IPS-20b (cell line): ENCODE data around the gene CENPX.

Experiments used
- H3K27ac ChIP-seq: one replicate; pipeline ENCODE4 v1.5.1; 2013; ENCODE audit warnings: low read length
- H3K27me3 ChIP-seq: 2 replicates; pipeline ENCODE4 v1.6.1; 2013; ENCODE audit warnings: mild to moderate bottlenecking, low read length, inconsistent platforms; ENCODE audit not compliant: insufficient read depth
- H3K36me3 ChIP-seq: 2 replicates; pipeline ENCODE4 v1.6.1; 2013; ENCODE audit warnings: low read depth, mild to moderate bottlenecking, inconsistent platforms, low read length, moderate library complexity; ENCODE audit not compliant: insufficient read depth
- H3K4me1 ChIP-seq: 2 replicates; pipeline ENCODE4 v1.6.1; 2013; ENCODE audit warnings: mild to moderate bottlenecking, control low read depth, inconsistent platforms, low read length, moderate library complexity; ENCODE audit not compliant: insufficient read depth
- H3K4me3 ChIP-seq: 2 replicates; pipeline ENCODE4 v1.5.1; 2013; ENCODE audit warnings: mild to moderate bottlenecking, low read length, inconsistent platforms
- H3K9ac ChIP-seq: 2 replicates; pipeline ENCODE4 v1.6.1; 2013; ENCODE audit warnings: low read depth, mild to moderate bottlenecking, inconsistent platforms, low read length, moderate library complexity
- H3K9me3 ChIP-seq: 2 replicates; pipeline ENCODE4 v1.6.1; 2013; ENCODE audit warnings: mild to moderate bottlenecking, low read depth, low read length, inconsistent platforms; ENCODE audit not compliant: insufficient read depth

The CENPX gene

DNA sequence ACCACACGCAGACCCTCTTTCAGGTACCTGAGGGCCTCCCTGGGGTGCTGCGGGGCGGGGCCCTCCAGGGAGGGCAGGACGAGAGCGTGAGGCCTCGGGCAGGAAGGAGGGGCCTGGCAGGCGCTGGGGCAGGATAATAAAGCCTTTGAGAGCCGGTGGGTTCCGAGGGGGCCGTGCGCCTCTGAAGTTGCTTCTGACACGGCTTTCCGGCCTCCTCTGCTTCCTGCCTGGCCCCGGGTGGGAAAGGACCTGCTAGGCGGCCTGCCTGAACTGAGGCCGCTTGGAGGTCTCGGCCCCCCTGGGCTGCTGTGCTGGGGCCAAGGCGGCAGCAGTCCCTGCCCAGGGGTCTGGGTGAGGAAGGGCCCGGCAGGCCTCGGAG is 10.4 kb downstream of the CENPX start:
- H3K27me3 ChIP-seq, result no peaks in the 10 kb centered on the region
- no peak overlapping the region for H3K9ac ChIP-seq
- H3K27ac ChIP-seq, result no peak overlapping the region
- H3K36me3 ChIP-seq, result no peaks in the 10 kb centered on the region
- H3K9me3 ChIP-seq, result no peaks in the 10 kb centered on the region
- H3K4me1 ChIP-seq, result no peaks in the 10 kb centered on the region; the same call in 1 of the 2 replicates
- no peak overlapping the region for H3K4me3 ChIP-seq

DNA sequence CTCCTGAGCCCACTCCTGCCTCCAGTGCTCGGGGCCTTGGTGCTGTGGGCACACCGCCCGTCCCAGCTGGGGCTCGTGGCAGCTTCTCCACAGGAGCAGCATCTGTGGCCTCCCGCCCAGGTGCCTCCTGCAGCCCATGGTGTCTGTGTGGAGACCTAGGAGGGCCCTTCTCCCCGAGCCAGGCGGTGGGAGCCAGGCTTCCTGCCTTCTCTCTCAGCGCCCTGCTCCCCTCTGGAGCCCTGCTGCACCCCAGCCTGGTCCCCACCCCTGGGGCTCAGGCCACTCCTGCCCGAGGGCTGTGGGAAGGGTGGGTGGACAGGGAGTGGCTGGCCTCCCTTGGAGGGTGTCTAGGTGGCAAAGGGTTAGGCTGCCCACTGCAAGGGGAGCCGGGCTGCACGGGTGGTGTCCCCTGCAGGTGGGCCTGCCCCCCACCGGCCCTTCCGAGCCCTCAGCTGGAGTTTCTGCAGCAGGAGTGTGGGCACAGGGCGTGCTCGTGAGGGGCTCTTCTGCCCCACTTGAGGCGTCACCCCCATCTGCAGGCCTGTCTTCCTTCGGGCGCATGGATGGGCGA is 11.0 kb downstream of the CENPX start:
- no peaks in the 10 kb centered on the region for H3K36me3 ChIP-seq
- no peaks in the 10 kb centered on the region for H3K4me1 ChIP-seq
- no peaks in the 10 kb centered on the region for H3K27me3 ChIP-seq
- no peak overlapping the region for H3K27ac ChIP-seq
- H3K9me3 ChIP-seq, result no peaks in the 10 kb centered on the region
- H3K4me3 ChIP-seq, result no peak overlapping the region
- H3K9ac ChIP-seq, result no peak overlapping the region

DNA sequence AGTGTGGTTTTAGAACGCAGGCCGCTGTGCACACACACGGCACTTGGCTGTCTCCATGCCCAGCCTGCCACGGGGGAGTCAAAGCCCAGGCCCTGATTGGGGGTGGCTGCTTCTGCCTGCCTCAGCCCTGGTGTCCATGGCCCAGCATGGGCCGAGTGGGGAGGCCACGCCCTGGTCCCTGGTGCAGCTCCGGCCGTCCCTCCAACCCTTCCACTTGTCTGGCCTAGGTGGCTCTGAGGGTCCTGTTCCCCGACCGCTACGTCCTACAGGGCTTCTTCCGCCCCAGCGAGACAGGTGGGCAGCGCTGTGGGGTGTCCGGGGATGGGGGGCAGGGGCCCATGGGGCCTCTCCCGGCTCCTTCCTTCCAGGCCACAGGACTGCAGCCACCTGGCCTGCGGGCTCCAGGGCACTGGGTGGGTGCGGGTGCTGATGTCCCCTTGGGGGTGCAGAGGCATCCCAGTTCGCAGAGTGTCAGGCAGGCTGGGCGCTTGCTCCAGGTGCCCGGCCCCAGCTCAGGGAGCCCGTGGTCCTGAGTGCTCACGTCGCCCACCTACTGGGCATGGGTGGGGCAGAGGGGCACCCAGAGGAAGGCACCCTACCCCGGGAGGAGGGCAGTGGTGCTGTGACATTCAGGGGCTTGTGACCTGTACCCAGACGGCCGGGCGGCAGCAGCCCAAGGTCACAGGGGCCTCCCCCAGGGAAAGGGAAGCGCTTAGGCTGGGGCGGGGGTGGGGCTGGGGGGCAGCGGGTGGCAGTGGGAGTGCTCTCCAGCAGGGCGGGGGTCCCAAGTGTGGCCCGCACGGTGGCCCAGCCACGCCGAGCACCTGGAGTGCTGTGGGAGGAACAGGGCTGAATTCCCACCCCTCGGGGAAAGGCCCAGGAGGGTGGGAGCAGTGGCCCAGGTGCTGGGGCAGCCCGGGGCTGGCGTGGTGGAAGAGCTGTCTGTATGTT is 11.8 kb downstream of the CENPX start:
- Histone ChIP-seq H3K27me3 (no peaks in the 10 kb centered on the region), H3K36me3 (no peaks in the 10 kb centered on the region), H3K9me3 (no peaks in the 10 kb centered on the region), H3K4me3 (no peak overlapping the region), H3K9ac (no peak overlapping the region), H3K27ac (no peak overlapping the region), H3K4me1 (no peaks in the 10 kb centered on the region)

DNA sequence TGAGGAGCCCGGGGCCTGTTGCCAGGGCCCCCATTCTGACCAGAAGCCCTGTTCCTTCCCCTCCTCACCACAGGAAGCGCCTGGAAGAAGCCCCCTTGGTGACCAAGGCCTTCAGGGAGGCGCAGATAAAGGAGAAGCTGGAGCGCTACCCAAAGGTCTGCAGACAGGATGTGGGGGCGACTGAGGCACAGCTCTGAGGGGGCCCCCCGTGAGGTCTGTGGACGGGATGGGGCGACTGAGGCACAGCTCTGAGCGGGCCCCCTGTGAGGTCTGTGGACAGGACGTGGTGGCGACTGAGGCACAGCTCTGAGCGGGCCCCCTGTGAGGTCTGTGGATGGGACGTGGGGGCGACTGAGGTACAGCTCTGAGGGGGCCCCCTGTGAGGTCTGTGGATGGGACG is 13.3 kb downstream of the CENPX start:
- Histone ChIP-seq H3K27ac (no peak overlapping the region), H3K9ac (no peak overlapping the region), H3K4me3 (no peak overlapping the region), H3K4me1 (no peaks in the 10 kb centered on the region), H3K27me3 (no peaks in the 10 kb centered on the region), H3K9me3 (no peaks in the 10 kb centered on the region), H3K36me3 (no peaks in the 10 kb centered on the region)

DNA sequence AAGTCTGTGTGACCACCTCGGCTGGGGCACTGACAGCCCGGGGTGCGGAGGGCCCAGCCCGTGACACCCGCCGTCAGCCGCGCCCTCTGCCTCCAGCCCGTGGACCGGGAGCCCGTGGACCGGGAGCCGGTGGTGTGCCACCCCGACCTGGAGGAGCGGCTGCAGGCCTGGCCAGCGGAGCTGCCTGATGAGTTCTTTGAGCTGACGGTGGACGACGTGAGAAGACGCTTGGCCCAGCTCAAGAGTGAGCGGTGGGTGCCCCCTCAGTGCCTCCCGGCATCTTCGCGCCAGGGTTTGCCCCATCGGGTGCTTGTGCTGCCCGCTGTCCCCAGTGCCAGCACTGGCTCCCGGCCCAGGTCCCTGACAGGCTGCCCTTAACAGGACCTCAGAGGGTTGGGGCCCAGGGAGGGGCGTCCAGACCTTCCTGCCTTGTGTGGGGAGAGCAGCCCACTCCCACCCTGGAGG is 13.7 kb downstream of the CENPX start:
- no peak overlapping the region for H3K9ac ChIP-seq
- H3K27me3 ChIP-seq, result no peaks in the 10 kb centered on the region
- H3K9me3 ChIP-seq, result no peaks in the 10 kb centered on the region
- no peak overlapping the region for H3K27ac ChIP-seq
- H3K4me3 ChIP-seq, result no peak overlapping the region
- H3K36me3 ChIP-seq, result no peaks in the 10 kb centered on the region
- no peaks in the 10 kb centered on the region for H3K4me1 ChIP-seq

DNA sequence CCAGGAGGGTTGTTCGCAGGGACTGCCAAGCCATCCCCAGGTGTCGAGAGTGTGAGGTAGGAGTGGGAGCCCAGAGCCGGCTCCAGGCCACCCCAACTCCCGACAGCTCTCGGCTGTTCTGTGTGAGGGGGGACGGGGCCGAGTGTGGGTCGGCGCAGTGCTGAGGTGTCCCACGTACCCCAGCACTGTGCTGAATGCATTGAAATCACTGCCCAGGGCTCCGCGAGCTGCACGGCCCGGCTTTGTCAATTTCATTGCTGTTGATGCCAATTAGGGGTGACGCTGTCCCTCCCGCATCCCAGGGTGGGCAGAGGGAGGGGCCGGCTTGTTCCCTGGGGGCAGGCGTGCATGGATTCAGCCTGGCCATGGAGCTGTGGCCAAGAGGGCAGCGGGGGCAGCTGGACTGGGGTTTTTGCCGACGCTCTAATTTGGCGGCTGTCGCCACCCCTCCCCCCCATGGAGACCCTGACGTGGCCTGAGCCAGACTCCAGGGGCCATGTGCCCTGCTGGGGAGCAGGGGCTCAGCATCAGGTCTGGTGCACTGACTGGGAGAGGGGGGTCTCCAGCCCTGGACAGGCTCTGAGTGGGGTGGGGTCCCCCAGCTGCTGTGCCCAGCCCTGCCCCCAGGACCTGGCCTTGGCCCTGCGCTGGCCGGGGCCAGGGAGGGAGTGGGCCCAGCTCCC is 14.3 kb downstream of the CENPX start:
- Histone ChIP-seq H3K36me3 (no peaks in the 10 kb centered on the region), H3K27ac (no peak overlapping the region), H3K27me3 (no peaks in the 10 kb centered on the region), H3K4me1 (no peaks in the 10 kb centered on the region), H3K9me3 (no peaks in the 10 kb centered on the region), H3K9ac (no peak overlapping the region), H3K4me3 (no peak overlapping the region)

DNA sequence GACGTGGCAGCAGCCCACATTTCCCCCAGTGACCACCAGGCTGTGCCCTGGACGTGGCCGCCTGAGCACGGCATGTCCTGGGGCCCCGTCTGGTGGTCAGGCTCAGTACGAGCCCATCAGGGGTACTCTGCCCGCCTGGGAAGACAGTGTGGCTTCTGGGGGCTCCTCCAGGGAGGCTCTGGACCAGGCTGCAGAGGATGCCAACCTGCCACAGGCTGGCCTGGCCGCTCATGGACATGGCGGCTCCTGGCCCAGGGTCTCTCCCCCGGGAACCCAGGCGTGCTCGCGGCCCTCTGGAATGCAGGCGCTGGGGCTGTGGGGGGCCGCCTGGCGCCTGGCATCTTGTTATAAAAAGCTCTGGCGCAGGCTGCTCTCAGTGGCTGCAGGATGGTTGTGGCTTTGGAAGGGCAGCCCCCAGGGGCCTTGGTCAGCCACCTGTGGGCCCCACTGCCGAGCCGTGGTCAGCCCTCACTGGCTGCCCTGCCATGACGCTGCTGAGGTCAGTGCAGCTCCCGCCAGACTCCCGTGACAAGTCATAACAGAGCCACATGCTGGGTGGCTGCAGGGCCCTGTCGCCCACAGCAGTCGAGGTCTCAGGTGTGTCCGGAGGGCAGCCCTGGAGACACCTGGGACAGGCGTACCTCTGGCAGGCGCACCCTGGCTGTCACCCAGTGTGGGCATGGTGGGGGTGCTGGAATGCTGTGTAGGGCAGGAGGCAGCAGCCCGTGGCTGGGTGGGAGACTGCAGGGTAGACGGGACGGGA is 15.0 kb downstream of the CENPX start:
- Histone ChIP-seq H3K36me3 (no peaks in the 10 kb centered on the region), H3K27me3 (no peaks in the 10 kb centered on the region), H3K27ac (no peak overlapping the region), H3K9ac (no peak overlapping the region), H3K4me1 (no peaks in the 10 kb centered on the region), H3K9me3 (no peaks in the 10 kb centered on the region), H3K4me3 (no peak overlapping the region)

DNA sequence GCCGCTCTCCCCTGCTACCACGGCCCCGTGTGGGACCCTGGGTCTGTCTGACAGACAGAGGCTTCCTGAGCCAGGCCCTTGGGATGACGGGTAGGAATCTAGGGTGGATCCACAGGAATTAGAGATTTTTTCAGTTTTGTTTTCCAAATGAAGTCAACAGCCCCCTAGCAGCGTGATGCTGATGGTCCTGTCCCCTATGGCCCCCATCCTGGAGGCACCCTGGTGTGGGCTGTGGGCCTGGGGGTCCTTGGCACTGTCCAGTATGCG is 15.5 kb downstream of the CENPX start:
- H3K27ac ChIP-seq, result no peak overlapping the region
- no peak overlapping the region for H3K4me3 ChIP-seq
- H3K4me1 ChIP-seq, result no peaks in the 10 kb centered on the region
- no peaks in the 10 kb centered on the region for H3K27me3 ChIP-seq
- no peak overlapping the region for H3K9ac ChIP-seq
- H3K9me3 ChIP-seq, result no peaks in the 10 kb centered on the region
- no peaks in the 10 kb centered on the region for H3K36me3 ChIP-seq

DNA sequence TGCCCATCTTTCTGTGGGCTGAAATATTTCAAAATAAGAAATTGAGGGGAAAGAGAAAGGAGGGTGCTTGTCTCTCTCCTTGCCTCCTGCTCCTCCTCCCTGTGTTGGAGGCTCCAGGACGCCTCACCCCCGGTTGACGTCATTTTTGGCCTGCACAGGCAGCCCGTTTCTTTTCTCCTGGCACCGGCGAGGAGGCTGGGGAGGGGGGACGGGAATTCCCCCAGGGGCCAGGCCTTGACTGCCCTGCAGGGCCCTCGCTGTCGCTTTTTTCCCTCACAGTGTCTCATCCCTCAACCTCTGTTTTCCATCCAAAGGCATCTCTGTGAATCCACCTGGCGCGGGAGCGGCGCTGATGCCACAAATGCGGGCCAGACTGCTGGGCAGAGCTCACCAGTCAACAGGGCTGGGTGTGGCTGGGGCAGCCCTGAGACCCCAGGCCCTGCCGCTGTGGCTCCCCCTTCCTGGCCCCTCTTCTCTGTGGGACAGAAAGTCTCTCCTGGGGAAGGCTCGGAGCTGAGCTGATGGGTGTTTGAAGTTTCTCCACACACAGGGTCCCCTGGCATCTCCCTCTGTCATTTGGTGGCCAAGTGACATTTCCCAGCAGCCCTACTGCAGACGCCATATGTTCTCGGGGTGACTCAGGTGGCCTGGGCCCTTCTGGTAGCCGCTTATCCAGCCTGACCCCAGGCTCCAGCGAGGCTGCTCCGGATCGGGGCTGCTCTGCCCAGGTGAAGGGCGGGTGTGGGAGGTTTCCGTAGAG is 16.0 kb downstream of the CENPX start:
- H3K27me3 ChIP-seq, result no peaks in the 10 kb centered on the region
- H3K36me3 ChIP-seq, result no peaks in the 10 kb centered on the region
- H3K4me3 ChIP-seq, result no peak overlapping the region
- H3K9ac ChIP-seq, result no peak overlapping the region
- no peak overlapping the region for H3K27ac ChIP-seq
- H3K9me3 ChIP-seq, result no peaks in the 10 kb centered on the region
- no peaks in the 10 kb centered on the region for H3K4me1 ChIP-seq

DNA sequence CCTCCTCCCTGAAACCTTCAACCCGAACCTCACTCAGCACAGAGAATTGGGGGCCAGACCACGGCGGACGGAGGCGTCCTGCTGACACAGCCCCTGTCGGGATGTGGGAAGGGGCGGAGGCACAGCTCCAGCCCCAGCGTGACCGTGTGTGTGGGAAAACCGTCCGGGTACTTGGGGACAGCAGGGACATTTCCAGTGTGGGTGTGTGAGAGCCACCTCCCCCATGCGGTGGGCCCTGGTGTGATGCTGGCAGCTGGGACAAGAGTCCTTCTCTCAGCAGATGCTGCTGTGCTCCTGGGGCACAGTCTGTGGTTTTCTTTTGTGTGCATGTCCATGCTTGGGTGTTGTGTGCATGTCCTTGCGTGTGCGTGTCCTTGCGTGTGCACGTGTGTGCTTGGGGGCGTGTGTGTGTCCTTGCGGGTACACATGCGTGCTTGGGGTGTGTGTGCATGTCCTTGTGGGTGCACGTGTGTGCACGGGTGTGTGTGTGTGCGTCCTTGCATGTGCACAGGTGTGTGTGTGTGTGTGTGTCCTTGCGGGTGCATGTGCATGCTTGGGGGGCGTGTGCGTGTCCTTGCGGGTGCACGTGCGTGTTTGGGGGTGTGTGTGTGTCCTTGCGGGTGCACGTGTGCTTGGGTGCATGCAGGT is 16.9 kb downstream of the CENPX start:
- Histone ChIP-seq H3K9ac (no peak overlapping the region), H3K9me3 (no peaks in the 10 kb centered on the region), H3K36me3 (no peaks in the 10 kb centered on the region), H3K4me3 (no peak overlapping the region), H3K4me1 (no peaks in the 10 kb centered on the region), H3K27me3 (no peaks in the 10 kb centered on the region), H3K27ac (no peak overlapping the region)
